Gastrocnemius medialis (tissue), 4 donors: Measurements from ENCODE around the gene PHF21B. TPM values are rescaled to one million over a fixed set of nuclear protein-coding genes. Genes with fewer than 3 reads are reported as not detected.

Source experiments
- ATAC-seq, 2 donors: fragments of 150-250 bp; one replicate each; pipeline ENCODE4 v1.9.1; 2016
- DNase-seq, 2 donors: peaks; one replicate each; pipeline ENCODE4 v3.0.0-alpha.2; 2019
- H3K27ac ChIP-seq, 4 donors: fragments of 200-600 bp; sonication (generic); 1 replicate in 1 of 4; 2 replicates in 3 of 4; pipeline ENCODE4 v1.5.1; 2016 to 2018; ENCODE audit warnings: mild to moderate bottlenecking in 2 of 4, moderate library complexity in 1 of 4
- H3K27me3 ChIP-seq, 3 donors: fragments of 200-600 bp; sonication (generic) in 2 of 3; 1 replicate in 1 of 3; 2 replicates in 2 of 3; pipeline versions ENCODE4 v1.5.1 to v1.6.0; 2016 to 2019; ENCODE audit warnings: mild to moderate bottlenecking in 1 of 3, moderate library complexity in 1 of 3
- H3K36me3 ChIP-seq, 2 donors: fragments of 200-600 bp; sonication (generic) in 1 of 2; one replicate each; pipeline ENCODE4 v1.5.1; 2017 to 2018
- H3K4me1 ChIP-seq, 2 donors: fragments of 200-600 bp; sonication (generic) in 1 of 2; one replicate each; pipeline ENCODE4 v1.5.1; 2016 to 2017; ENCODE audit warnings: mild to moderate bottlenecking in 2 of 2
- H3K4me3 ChIP-seq, 4 donors: fragments of 200-600 bp; sonication (generic) in 3 of 4; 1 replicate in 1 of 4; 2 replicates in 3 of 4; pipeline ENCODE4 v1.5.1; 2016 to 2019; ENCODE audit warnings: mild to moderate bottlenecking in 2 of 4
- H3K9me3 ChIP-seq, 3 donors: fragments of 200-600 bp; sonication (generic) in 2 of 3; 1 replicate in 1 of 3; 2 replicates in 2 of 3; pipeline ENCODE4 v1.5.1; 2016 to 2019
- POLR2A ChIP-seq, 2 donors: fragments of 450-650 bp; IDR thresholded peaks; one replicate each; pipeline ENCODE4 v1.6.1; 2017; ENCODE audit warnings: antibody characterized with exemption in 2 of 2, mild to moderate bottlenecking in 2 of 2, moderate library complexity in 2 of 2
- in situ Hi-C, 4 donors: fragments of 200-750 bp; cut with MboI; loops; one replicate each; pipeline versions ENCODE4 v1.15.0 to v1.8.0; 2017; ENCODE audit warnings: low sequenced_read_pairs in 4 of 4
- intact Hi-C: fragments of 100-400 bp; cut with DNase I; formaldehyde crosslinking; loops from one replicate; pipeline ENCODE4 v1.15.1; 2023; ENCODE audit warnings: low total_unique reads
- total RNA-seq, 4 donors: library from RNA; depleted of rRNA; stranded (reverse); fragments of >200 nt; gene quantifications; one replicate each; pipeline versions ENCODE4 v1.1.0 to v1.2.3, GENCODE V29; 2016
- TF ChIP-seq, protein P1 (sequence below), 5 experiments: fragments of 450-650 bp in 3 of 5; fragments of 200-600 bp in 2 of 5; sonication (generic) in 2 of 5; IDR thresholded peaks in 4 of 5; conservative IDR thresholded peaks in 1 of 5; 1 replicate in 4 of 5; 2 replicates in 1 of 5; pipeline ENCODE4 v1.5.1; 2016 to 2019; ENCODE audit warnings: antibody characterized with exemption in 5 of 5, mild to moderate bottlenecking in 3 of 5, moderate library complexity in 3 of 5

The PHF21B gene
- total RNA-seq, 4 donors from 2014 or later = 0.07 TPM; not detected in 3

- in situ Hi-C loops (no loop called here), intact Hi-C loops (no loop called here)
- Histone ChIP-seq H3K4me1 (no peaks in the 10 kb centered on the region), H3K27ac (no peak overlapping the region), H3K36me3 (no peaks in the 10 kb centered on the region), H3K27me3 (peaks cover 0 to 8% (median 0%) of the 10 kb centered on the region in 3 donors), H3K9me3 (no peaks in the 10 kb centered on the region), H3K4me3 (no peak overlapping the region)
- ATAC-seq (no peak), DNase-seq (no peak)
- TF ChIP-seq, protein P1, sequence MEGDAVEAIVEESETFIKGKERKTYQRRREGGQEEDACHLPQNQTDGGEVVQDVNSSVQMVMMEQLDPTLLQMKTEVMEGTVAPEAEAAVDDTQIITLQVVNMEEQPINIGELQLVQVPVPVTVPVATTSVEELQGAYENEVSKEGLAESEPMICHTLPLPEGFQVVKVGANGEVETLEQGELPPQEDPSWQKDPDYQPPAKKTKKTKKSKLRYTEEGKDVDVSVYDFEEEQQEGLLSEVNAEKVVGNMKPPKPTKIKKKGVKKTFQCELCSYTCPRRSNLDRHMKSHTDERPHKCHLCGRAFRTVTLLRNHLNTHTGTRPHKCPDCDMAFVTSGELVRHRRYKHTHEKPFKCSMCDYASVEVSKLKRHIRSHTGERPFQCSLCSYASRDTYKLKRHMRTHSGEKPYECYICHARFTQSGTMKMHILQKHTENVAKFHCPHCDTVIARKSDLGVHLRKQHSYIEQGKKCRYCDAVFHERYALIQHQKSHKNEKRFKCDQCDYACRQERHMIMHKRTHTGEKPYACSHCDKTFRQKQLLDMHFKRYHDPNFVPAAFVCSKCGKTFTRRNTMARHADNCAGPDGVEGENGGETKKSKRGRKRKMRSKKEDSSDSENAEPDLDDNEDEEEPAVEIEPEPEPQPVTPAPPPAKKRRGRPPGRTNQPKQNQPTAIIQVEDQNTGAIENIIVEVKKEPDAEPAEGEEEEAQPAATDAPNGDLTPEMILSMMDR (IDR thresholded peaks at IDR 0.05 in 4 of 5, conservative IDR thresholded peaks at IDR 0.05 in 1 of 5) = no peak
- TF ChIP-seq POLR2A (IDR thresholded peaks at IDR 0.05) = no peak
These were observed 169.0 kb downstream of the PHF21B start for GRCh38 chr22:44840611-44841322.

GRCh38 chr22:44839721-44840120, 170.1 kb downstream of the PHF21B start:
- Histone ChIP-seq H3K9me3 (peaks cover 0 to 5% (median 0%) of the 10 kb centered on the region in 3 donors), H3K27me3 (peaks cover 0 to 8% (median 0%) of the 10 kb centered on the region in 3 donors), H3K27ac (no peak overlapping the region), H3K4me1 (no peaks in the 10 kb centered on the region), H3K36me3 (no peaks in the 10 kb centered on the region), H3K4me3 (no peak overlapping the region)
- no peak for TF ChIP-seq POLR2A (IDR thresholded peaks at IDR 0.05)
- TF ChIP-seq, protein P1 (IDR thresholded peaks at IDR 0.05 in 4 of 5, conservative IDR thresholded peaks at IDR 0.05 in 1 of 5) = no peak
- in situ Hi-C loops = no loop called here
- DNase-seq = no peak
- intact Hi-C loops = no loop called here
- no peak for ATAC-seq

GRCh38 chr22:44839061-44839460, 170.7 kb downstream of the PHF21B start:
- Histone ChIP-seq H3K36me3 (no peaks in the 10 kb centered on the region), H3K9me3 (peaks cover 0 to 12% (median 0%) of the 10 kb centered on the region in 3 donors), H3K4me1 (no peaks in the 10 kb centered on the region), H3K4me3 (no peak overlapping the region), H3K27me3 (peaks cover 0 to 8% (median 0%) of the 10 kb centered on the region in 3 donors), H3K27ac (no peak overlapping the region)
- TF ChIP-seq POLR2A (IDR thresholded peaks at IDR 0.05) = no peak
- TF ChIP-seq, protein P1 (IDR thresholded peaks at IDR 0.05 in 4 of 5, conservative IDR thresholded peaks at IDR 0.05 in 1 of 5) = no peak
- in situ Hi-C loops = no loop called here
- ATAC-seq = no peak
- intact Hi-C loops = no loop called here
- DNase-seq = no peak

DNA sequence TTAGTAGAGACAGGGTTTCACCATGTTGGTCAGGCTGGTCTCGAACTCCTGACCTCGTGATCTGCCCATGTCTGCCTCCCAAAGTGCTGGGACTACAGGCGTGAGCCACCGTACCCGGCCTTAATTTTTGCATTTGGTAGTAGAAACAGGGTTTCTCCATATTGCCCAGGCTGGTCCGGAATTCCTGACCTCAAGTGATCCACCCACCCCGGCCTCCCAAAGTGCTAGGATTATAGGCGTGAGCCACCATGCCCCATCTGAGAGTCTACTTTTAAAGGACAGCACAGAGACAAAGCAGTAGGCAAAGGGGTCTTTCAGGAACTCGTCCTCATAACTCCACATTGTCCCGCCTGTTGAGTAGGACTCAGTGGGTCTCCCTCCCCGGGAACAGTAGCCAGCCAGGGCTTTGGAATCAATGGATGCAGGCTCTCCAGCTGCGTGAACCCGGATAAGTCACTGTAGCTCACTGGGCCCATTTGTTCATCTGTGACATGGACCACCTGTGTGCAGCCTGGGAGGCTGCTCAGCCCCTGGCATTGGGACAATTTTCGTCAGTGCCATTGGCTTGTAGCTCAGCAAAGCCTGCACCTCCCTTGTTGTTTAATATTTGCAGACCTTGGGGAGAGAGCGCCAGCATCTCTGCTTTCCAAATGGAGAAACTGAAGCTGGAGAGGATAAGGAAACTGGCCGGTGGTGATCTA, 171.3 kb downstream of the PHF21B start:
- Histone ChIP-seq H3K36me3 (no peaks in the 10 kb centered on the region), H3K4me3 (no peak overlapping the region), H3K27me3 (peaks cover 0 to 8% (median 0%) of the 10 kb centered on the region in 3 donors), H3K27ac (no peak overlapping the region), H3K4me1 (no peaks in the 10 kb centered on the region), H3K9me3 (peaks cover 0 to 14% (median 0%) of the 10 kb centered on the region in 3 donors)
- intact Hi-C loops = no loop called here
- in situ Hi-C loops = no loop called here
- DNase-seq = no peak
- ATAC-seq = no peak
- TF ChIP-seq, protein P1 (IDR thresholded peaks at IDR 0.05 in 4 of 5, conservative IDR thresholded peaks at IDR 0.05 in 1 of 5) = no peak
- TF ChIP-seq POLR2A (IDR thresholded peaks at IDR 0.05) = no peak
